ENCODE results near the gene PIK3R6. TPM values are rescaled to one million over a fixed set of nuclear protein-coding genes. Genes with fewer than 3 reads are reported as not detected.

Gene PIK3R6
- total and polyA plus RNA-seq, 4 experiments from 2014 or later: 0.13 to 0.47 (median 0.21) TPM

- no peaks in the 10 kb centered on the region for H3K27me3 Mint-ChIP-seq
- H3K9me3 Mint-ChIP-seq: peaks cover 0 to 2% (median 0%) of the 10 kb centered on the region in 8 donors
- ChIA-PET CTCF (ENCODE audit: partially characterized antibody) (interaction anchor here (0.8 to 2.7 kb wide), 15 partner anchors 13 to 834 kb away, joined by 3 to 27 read pairs (median 4); partner anchors contain the start of gene PIK3R5), POLR2A (ENCODE audit: partially characterized antibody) (interaction anchor here (1.1 to 1.8 kb wide), 2 partner anchors 19 to 72 kb away, joined by 4 read pairs; partner anchors contain the start of gene PIK3R5)
- Histone ChIP-seq H3K4me1 (ENCODE audit: insufficient read depth, low read length) (peaks cover 54% of the 10 kb centered on the region), H3K36me3 (ENCODE audit: insufficient read depth, low read length) (peaks cover 67% of the 10 kb centered on the region), H3K4me3 (ENCODE audit: low read length in 2 of 2) (no peak overlapping the region), H3K9me3 (ENCODE audit: control insufficient read depth in 1 of 2, low read length in 2 of 2) (no peaks in the 10 kb centered on the region), H3K27me3 (ENCODE audit: insufficient read depth, low read length) (no peaks in the 10 kb centered on the region), H3K27ac (ENCODE audit: low read depth, low read length) (no peak overlapping the region)
- no peak overlapping the region for H3K4me3 Mint-ChIP-seq
- peak overlapping the region in 5 of 7 donors; percentile 9 to 72 (median 41) for H3K27ac Mint-ChIP-seq
- intact Hi-C loops (cut with micrococcal nuclease): no loop called here
- DNase-seq: no peak
- peaks cover 64 to 70% of the 10 kb centered on the region in 2 donors for H3K36me3 Mint-ChIP-seq
- peaks cover 47 to 61% (median 54%) of the 10 kb centered on the region in 4 donors for H3K4me1 Mint-ChIP-seq
These were observed 26.8 kb upstream of the PIK3R6 start for GRCh38 chr17:8894202-8894671.

GRCh38 chr17:8893621-8894201, 26.2 kb upstream of the PIK3R6 start:
- intact Hi-C loops (cut with micrococcal nuclease): no loop called here
- POLR2A ChIA-PET (ENCODE audit: partially characterized antibody): interaction anchor here (1.8 kb wide), 1 partner anchor 20 kb away, joined by 4 read pairs; no protein-coding TSS in a partner anchor
- peaks cover 43 to 56% (median 48%) of the 10 kb centered on the region in 4 donors for H3K4me1 Mint-ChIP-seq
- Histone ChIP-seq H3K4me3 (ENCODE audit: low read length in 2 of 2) (no peak overlapping the region), H3K27me3 (ENCODE audit: insufficient read depth, low read length) (no peaks in the 10 kb centered on the region), H3K27ac (ENCODE audit: low read depth, low read length) (no peak overlapping the region), H3K9me3 (ENCODE audit: control insufficient read depth in 1 of 2, low read length in 2 of 2) (no peaks in the 10 kb centered on the region), H3K36me3 (ENCODE audit: insufficient read depth, low read length) (peaks cover 72% of the 10 kb centered on the region), H3K4me1 (ENCODE audit: insufficient read depth, low read length) (peaks cover 50% of the 10 kb centered on the region)
- no peak overlapping the region for H3K4me3 Mint-ChIP-seq
- H3K36me3 Mint-ChIP-seq: peaks cover 64 to 70% of the 10 kb centered on the region in 2 donors
- CTCF ChIA-PET (ENCODE audit: partially characterized antibody): interaction anchor here (1.2 to 2.7 kb wide), 8 partner anchors 18 to 484 kb away, joined by 3 to 27 read pairs (median 5); no protein-coding TSS in a partner anchor
- no peaks in the 10 kb centered on the region for H3K27me3 Mint-ChIP-seq
- H3K27ac Mint-ChIP-seq: peak overlapping the region in 3 of 7 donors; percentile 9 to 50 (median 17)
- DNase-seq: no peak
- no peaks in the 10 kb centered on the region for H3K9me3 Mint-ChIP-seq

DNA sequence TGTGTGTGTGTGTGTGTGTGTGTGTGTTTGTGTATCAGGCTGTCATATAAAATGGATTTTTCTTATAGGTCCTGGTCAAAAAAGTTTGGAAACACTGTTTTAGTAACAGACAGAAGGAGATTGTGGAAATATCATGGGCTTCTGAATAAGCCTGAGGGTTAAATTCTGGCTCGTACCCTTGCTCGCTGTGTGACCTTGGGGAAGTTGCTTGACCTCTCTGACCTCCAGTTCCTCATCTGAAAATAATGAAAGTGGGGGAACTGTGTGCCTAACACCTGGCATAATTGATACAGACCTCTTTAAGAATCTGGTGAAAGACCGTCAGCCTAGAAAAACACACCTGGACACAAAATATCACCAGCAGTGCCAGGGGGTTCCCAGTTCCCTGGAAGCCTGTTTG, 25.6 kb upstream of the PIK3R6 start:
- no peaks in the 10 kb centered on the region for H3K9me3 ChIP-seq (ENCODE audit: control insufficient read depth in 1 of 2, low read length in 2 of 2)
- Mint-ChIP-seq H3K4me1 (peaks cover 39 to 49% (median 42%) of the 10 kb centered on the region in 4 donors), H3K36me3 (peaks cover 64 to 66% of the 10 kb centered on the region in 2 donors), H3K9me3 (no peaks in the 10 kb centered on the region), H3K4me3 (no peak overlapping the region), H3K27me3 (no peaks in the 10 kb centered on the region), H3K27ac (peak overlapping the region in 6 of 7 donors; percentile 35 to 85 (median 72))
- ChIA-PET POLR2A (ENCODE audit: partially characterized antibody) (interaction anchor here (1.9 kb wide), 1 partner anchor 8 kb away, joined by 5 read pairs; no protein-coding TSS in a partner anchor), CTCF (ENCODE audit: partially characterized antibody) (interaction anchor here (1.8 kb wide), 1 partner anchor 483 kb away, joined by 4 read pairs; no protein-coding TSS in a partner anchor)
- peaks cover 44% of the 10 kb centered on the region for H3K4me1 ChIP-seq (ENCODE audit: insufficient read depth, low read length)
- no peak overlapping the region for H3K4me3 ChIP-seq (ENCODE audit: low read length in 2 of 2)
- intact Hi-C loops (cut with micrococcal nuclease): no loop called here
- DNase-seq: no peak
- H3K36me3 ChIP-seq (ENCODE audit: insufficient read depth, low read length): peaks cover 79% of the 10 kb centered on the region
- no peaks in the 10 kb centered on the region for H3K27me3 ChIP-seq (ENCODE audit: insufficient read depth, low read length)
- H3K27ac ChIP-seq (ENCODE audit: low read depth, low read length): no peak overlapping the region

DNA sequence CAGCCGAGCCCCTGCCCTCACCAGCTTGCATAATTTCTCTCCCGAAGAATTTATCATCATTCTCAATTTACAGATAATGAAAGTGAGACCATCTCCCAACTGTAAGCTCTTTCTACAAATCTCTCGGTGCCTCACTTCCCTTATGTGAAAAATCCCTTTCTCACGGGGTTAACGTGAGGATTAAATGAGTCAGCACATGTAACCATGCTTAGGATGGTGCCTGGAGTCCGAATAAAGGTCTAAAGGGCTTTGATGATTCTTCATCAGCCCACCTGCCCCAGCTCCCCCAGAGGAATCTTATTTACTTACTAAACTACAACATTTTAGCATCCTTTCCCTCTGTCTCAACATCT, 24.8 kb upstream of the PIK3R6 start:
- H3K9me3 Mint-ChIP-seq: no peaks in the 10 kb centered on the region
- peak overlapping the region in 4 of 7 donors; percentile 66 to 88 (median 80) for H3K27ac Mint-ChIP-seq
- ChIA-PET CTCF (ENCODE audit: partially characterized antibody) (interaction anchor here (1.4 to 1.8 kb wide), 2 partner anchors 28 to 482 kb away, joined by 3 to 4 read pairs; no protein-coding TSS in a partner anchor), POLR2A (ENCODE audit: partially characterized antibody) (interaction anchor here (1.9 kb wide), 1 partner anchor 9 kb away, joined by 5 read pairs; no protein-coding TSS in a partner anchor)
- H3K4me1 Mint-ChIP-seq: peaks cover 31 to 42% (median 36%) of the 10 kb centered on the region in 4 donors
- DNase-seq: no peak
- no peaks in the 10 kb centered on the region for H3K27me3 ChIP-seq (ENCODE audit: insufficient read depth, low read length)
- H3K36me3 ChIP-seq (ENCODE audit: insufficient read depth, low read length): peaks cover 77% of the 10 kb centered on the region
- intact Hi-C loops (cut with micrococcal nuclease): no loop called here
- no peak overlapping the region for H3K4me3 Mint-ChIP-seq
- peaks cover 60 to 63% of the 10 kb centered on the region in 2 donors for H3K36me3 Mint-ChIP-seq
- no peak overlapping the region for H3K27ac ChIP-seq (ENCODE audit: low read depth, low read length)
- H3K4me1 ChIP-seq (ENCODE audit: insufficient read depth, low read length): peaks cover 36% of the 10 kb centered on the region
- H3K9me3 ChIP-seq (ENCODE audit: control insufficient read depth in 1 of 2, low read length in 2 of 2): no peaks in the 10 kb centered on the region
- no peak overlapping the region for H3K4me3 ChIP-seq (ENCODE audit: low read length in 2 of 2)
- H3K27me3 Mint-ChIP-seq: no peaks in the 10 kb centered on the region

GRCh38 chr17:8890671-8891070, 23.2 kb upstream of the PIK3R6 start:
- H3K9me3 ChIP-seq (ENCODE audit: control insufficient read depth in 1 of 2, low read length in 2 of 2): no peaks in the 10 kb centered on the region
- Mint-ChIP-seq H3K4me3 (no peak overlapping the region), H3K9me3 (peaks cover 0 to 4% (median 0%) of the 10 kb centered on the region in 8 donors), H3K27ac (peak overlapping the region in 2 of 7 donors; percentile 25 to 55), H3K4me1 (peaks cover 15 to 25% (median 20%) of the 10 kb centered on the region in 4 donors), H3K27me3 (no peaks in the 10 kb centered on the region), H3K36me3 (peaks cover 59 to 62% of the 10 kb centered on the region in 2 donors)
- no peak overlapping the region for H3K27ac ChIP-seq (ENCODE audit: low read depth, low read length)
- no peak for DNase-seq
- ChIA-PET POLR2A (ENCODE audit: partially characterized antibody) (interaction anchor here (1.4 to 1.7 kb wide), 2 partner anchors 9 to 67 kb away, joined by 3 to 5 read pairs; no protein-coding TSS in a partner anchor), CTCF (ENCODE audit: partially characterized antibody) (interaction anchor here (1.2 to 1.9 kb wide), 3 partner anchors 74 to 107 kb away, joined by 3 to 7 read pairs (median 4); no protein-coding TSS in a partner anchor)
- H3K4me1 ChIP-seq (ENCODE audit: insufficient read depth, low read length): peaks cover 20% of the 10 kb centered on the region
- intact Hi-C loops (cut with micrococcal nuclease): no loop called here
- peaks cover 75% of the 10 kb centered on the region for H3K36me3 ChIP-seq (ENCODE audit: insufficient read depth, low read length)
- H3K4me3 ChIP-seq (ENCODE audit: low read length in 2 of 2): no peak overlapping the region
- H3K27me3 ChIP-seq (ENCODE audit: insufficient read depth, low read length): no peaks in the 10 kb centered on the region

- H3K9me3 Mint-ChIP-seq: peaks cover 0 to 4% (median 0%) of the 10 kb centered on the region in 8 donors
- intact Hi-C loops (cut with micrococcal nuclease): no loop called here
- Histone ChIP-seq H3K27me3 (ENCODE audit: insufficient read depth, low read length) (no peaks in the 10 kb centered on the region), H3K36me3 (ENCODE audit: insufficient read depth, low read length) (peaks cover 71% of the 10 kb centered on the region), H3K4me3 (ENCODE audit: low read length in 2 of 2) (no peak overlapping the region), H3K4me1 (ENCODE audit: insufficient read depth, low read length) (peaks cover 10% of the 10 kb centered on the region), H3K9me3 (ENCODE audit: control insufficient read depth in 1 of 2, low read length in 2 of 2) (no peaks in the 10 kb centered on the region), H3K27ac (ENCODE audit: low read depth, low read length) (no peak overlapping the region)
- CTCF ChIA-PET (ENCODE audit: partially characterized antibody): interaction anchor here (1.0 to 1.9 kb wide), 3 partner anchors 75 to 109 kb away, joined by 3 to 7 read pairs (median 3); no protein-coding TSS in a partner anchor
- no peak for DNase-seq
- H3K36me3 Mint-ChIP-seq: peaks cover 49 to 57% of the 10 kb centered on the region in 2 donors
- H3K4me1 Mint-ChIP-seq: peaks cover 5 to 15% (median 11%) of the 10 kb centered on the region in 4 donors
- POLR2A ChIA-PET (ENCODE audit: partially characterized antibody): interaction anchor here (0.6 to 1.7 kb wide), 2 partner anchors 10 to 108 kb away, joined by 3 to 5 read pairs; no protein-coding TSS in a partner anchor
- H3K4me3 Mint-ChIP-seq: no peak overlapping the region
- H3K27ac Mint-ChIP-seq: peak overlapping the region in 3 of 7 donors; percentile 4 to 74 (median 30)
- H3K27me3 Mint-ChIP-seq: no peaks in the 10 kb centered on the region
These were observed 22.2 kb upstream of the PIK3R6 start for GRCh38 chr17:8889458-8890210.
